ENCODE measurements around the gene FUT2. TPM values are rescaled to one million over a fixed set of nuclear protein-coding genes. Genes with fewer than 3 reads are reported as not detected.
"Not testable (repeated sequence)": the region's sequence is repeated elsewhere in the genome, so short reads cannot be mapped to it uniquely, and the experiment has no call there.

Gene FUT2
- total RNA-seq, 1 experiment from 2014 or later = not detected

DNA sequence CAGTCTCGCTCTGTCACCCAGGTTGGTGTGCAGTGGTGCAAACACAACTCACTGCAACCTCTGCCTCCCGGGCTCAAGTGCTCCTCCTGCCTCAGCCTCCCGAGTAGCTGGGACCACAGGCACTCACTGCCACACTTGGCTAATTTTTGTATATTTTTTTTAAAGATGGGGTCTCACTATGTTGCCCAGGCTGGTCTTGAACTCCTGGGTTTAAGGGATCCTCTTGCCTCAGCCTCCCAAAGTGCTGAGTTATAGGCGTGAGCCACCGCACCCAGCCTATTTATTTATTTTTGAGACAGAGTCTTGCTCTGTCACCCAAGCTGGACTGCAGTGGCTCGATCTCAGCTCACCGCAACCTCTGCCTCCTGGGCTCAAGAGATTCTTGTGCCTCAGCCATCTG is 9.1 kb upstream of the FUT2 start:
- in situ Hi-C loops (cut with HindIII; ENCODE audit: low pct_unique_long_range_greater_than_20kb, low sequenced_read_pairs); DNase-seq (ENCODE audit: low read depth): not testable (repeated sequence)

DNA sequence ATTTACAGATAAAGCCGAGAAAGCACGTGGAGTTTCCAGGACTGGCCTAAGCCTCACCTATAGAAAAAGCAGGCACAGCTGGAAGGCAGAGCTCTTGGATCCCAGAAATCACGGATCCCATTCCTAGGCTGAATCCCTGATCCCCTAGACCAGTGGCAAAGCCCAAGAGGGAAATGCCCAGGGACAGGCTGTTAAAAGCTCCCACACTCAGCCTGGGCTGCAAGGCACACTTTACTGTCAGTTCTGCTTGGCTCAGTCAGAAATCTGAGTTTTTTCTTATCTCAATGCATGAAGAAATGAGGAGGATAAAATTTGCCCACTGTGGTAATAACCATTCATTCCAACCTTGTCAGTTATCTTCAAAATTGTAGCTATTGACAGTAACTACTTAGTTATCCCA is 8.0 kb upstream of the FUT2 start:
- DNase-seq (ENCODE audit: low read depth) = no peak
- in situ Hi-C loops (cut with HindIII; ENCODE audit: low pct_unique_long_range_greater_than_20kb, low sequenced_read_pairs) = no loop called here

DNA sequence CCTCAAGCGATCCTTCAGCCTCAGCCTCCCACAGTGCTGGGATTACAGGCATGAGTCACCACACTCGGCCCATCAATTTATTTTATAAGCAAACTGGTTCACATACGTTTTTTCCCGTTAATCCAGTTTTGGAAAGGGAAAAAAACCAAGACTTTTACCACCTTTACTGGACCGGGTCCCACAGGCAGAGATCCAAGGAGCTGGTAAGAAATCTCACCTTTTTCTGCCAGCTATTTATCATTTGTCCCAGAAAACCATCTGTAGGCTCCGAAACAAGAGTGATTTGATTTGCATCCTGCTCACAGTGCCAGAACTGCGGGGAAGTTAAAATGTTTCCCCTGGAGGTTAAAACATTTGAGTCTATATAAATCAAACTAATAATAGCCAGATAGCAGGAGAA is 6.3 kb upstream of the FUT2 start:
- DNase-seq (ENCODE audit: low read depth) = no peak
- in situ Hi-C loops (cut with HindIII; ENCODE audit: low pct_unique_long_range_greater_than_20kb, low sequenced_read_pairs) = no loop called here

DNA sequence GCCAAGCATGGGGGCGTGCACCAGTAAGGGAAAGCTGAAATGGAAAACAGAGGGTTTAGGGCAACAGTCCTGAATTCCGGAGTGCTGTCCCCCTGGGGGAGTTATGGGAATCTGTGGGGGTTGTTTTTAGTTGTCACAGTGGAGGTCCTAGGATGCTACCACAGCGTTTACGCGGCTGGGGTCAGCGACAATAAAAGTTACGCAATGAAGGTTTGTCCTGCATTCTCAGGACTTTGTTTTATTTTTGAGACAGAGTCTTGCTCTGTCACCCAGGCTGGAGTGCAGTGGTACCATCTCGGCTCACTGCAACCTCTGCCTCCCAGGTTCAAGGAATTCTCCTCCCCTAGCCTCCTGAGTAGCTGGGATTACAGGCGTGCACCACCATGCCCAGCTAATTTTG is 2.1 kb upstream of the FUT2 start:
- DNase-seq (ENCODE audit: low read depth); in situ Hi-C loops (cut with HindIII; ENCODE audit: low pct_unique_long_range_greater_than_20kb, low sequenced_read_pairs): not testable (repeated sequence)

DNA sequence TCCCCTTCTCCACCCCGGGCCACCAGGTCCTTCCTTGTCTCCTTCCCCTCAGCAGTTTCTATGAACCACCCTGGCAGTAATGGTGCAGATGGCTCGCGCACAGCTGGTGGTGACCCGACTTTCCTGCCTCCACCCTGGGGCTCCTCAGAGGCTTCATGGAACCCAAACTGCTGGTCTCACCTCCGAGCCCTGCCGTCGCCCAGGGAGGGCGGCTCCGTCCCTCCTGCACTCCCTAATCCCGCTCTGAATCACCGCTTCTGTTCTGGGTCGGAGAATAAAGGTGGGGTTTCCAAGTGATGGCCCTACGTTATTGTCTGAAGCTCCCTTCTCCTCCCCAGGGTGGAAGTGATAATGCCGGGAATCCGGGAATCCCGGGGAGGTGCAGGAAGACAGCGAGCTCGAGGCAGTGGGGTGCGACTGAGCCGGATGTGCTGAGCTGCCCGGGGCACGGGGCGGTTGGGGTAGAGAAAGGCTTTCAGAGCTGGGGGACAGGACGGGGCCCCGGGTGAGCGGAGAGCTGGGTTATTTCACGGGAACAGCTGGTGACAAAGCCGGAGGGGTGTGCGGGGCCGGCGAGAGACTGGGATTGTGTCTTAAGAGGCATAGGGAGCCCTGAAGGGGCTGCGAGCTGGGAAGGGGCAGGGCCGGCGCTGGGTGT is 711 bp downstream of the FUT2 start:
- in situ Hi-C loops (cut with HindIII; ENCODE audit: low pct_unique_long_range_greater_than_20kb, low sequenced_read_pairs) = no loop called here
- DNase-seq (ENCODE audit: low read depth) = no peak

DNA sequence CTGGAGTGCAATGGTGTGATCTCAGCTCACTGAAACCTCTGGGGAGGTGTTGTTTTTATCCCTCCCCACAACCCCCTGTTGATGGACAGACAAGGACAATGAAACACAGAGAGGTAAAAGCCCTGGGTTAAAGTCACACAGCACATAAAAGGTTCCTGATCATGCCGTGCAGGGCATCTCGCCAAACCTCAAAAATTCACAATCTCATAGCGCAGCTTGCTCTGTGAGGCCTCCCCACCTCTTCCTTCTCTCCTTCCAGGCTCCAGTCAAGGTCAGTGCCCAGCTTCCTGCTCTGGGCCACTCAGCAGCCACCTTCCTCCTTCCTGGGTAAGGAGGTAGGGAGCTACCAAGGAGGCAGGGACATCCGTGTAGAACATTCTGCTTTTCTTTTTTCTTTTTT is 2.3 kb downstream of the FUT2 start:
- no peak for DNase-seq (ENCODE audit: low read depth)
- in situ Hi-C loops (cut with HindIII; ENCODE audit: low pct_unique_long_range_greater_than_20kb, low sequenced_read_pairs) = no loop called here

DNA sequence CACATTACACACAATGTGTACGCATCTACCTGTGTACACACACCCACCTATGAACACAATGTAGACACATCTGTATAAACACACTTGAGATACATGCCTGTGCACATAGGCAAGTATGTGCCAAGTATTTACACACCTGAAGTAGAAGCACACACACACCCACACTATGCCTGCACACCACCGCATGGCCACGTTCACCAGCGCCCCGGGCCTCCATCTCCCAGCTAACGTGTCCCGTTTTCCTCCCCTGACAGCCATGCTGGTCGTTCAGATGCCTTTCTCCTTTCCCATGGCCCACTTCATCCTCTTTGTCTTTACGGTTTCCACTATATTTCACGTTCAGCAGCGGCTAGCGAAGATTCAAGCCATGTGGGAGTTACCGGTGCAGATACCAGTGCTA is 6.9 kb downstream of the FUT2 start:
- DNase-seq (ENCODE audit: low read depth) = no peak

DNA sequence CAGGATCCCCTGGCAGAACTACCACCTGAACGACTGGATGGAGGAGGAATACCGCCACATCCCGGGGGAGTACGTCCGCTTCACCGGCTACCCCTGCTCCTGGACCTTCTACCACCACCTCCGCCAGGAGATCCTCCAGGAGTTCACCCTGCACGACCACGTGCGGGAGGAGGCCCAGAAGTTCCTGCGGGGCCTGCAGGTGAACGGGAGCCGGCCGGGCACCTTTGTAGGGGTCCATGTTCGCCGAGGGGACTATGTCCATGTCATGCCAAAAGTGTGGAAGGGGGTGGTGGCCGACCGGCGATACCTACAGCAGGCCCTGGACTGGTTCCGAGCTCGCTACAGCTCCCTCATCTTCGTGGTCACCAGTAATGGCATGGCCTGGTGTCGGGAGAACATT is 7.5 kb downstream of the FUT2 start:
- no peak for DNase-seq (ENCODE audit: low read depth)
- in situ Hi-C loops (cut with HindIII; ENCODE audit: low pct_unique_long_range_greater_than_20kb, low sequenced_read_pairs) = no loop called here

More for the DNA sequence above, 6.9 kb downstream of the FUT2 start:
- in situ Hi-C loops (cut with HindIII; ENCODE audit: low pct_unique_long_range_greater_than_20kb, low sequenced_read_pairs) = no loop called here

DNA sequence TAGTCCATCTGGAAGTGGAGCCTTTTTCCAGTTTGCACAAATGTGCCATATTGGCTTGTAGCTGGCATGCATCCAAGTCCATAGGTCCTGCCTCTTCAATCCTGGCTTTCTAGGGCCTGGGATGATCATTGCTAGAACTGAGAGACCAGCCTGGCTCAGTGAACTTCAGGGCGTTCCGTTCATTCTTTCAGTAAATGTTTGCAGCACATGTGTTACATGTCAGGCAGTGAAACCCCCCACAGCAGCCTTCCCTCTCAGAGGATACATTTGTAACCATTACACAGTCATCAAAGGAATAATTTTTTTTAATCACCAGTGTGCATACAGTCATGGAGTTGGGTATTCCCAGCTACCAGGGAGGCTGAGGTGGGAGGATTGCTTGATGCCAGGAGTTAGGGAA is 9.7 kb downstream of the FUT2 start:
- DNase-seq (ENCODE audit: low read depth) = no peak
- in situ Hi-C loops (cut with HindIII; ENCODE audit: low pct_unique_long_range_greater_than_20kb, low sequenced_read_pairs) = no loop called here

DNA sequence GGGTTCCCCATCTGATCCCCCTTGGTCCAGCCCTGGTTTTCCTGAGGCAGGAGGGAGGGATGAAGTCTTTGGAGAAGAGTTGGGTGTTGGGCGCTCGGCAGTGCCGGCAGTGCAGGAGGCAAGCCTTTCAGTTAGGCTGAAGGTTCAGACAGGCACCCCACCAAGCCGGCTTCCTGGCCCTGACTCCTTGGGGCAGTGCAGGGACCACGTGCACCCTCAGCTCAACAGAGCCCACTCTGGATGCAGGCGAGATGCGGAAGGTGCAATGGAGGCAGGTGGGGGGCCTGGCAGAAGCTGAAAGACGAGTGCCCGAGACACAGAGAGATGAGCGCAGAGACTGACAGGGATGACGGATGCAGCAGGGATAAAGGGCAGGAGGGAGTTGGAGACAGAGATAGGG is 12.7 kb downstream of the FUT2 start:
- no peak for DNase-seq (ENCODE audit: low read depth)
- in situ Hi-C loops (cut with HindIII; ENCODE audit: low pct_unique_long_range_greater_than_20kb, low sequenced_read_pairs) = no loop called here

DNA sequence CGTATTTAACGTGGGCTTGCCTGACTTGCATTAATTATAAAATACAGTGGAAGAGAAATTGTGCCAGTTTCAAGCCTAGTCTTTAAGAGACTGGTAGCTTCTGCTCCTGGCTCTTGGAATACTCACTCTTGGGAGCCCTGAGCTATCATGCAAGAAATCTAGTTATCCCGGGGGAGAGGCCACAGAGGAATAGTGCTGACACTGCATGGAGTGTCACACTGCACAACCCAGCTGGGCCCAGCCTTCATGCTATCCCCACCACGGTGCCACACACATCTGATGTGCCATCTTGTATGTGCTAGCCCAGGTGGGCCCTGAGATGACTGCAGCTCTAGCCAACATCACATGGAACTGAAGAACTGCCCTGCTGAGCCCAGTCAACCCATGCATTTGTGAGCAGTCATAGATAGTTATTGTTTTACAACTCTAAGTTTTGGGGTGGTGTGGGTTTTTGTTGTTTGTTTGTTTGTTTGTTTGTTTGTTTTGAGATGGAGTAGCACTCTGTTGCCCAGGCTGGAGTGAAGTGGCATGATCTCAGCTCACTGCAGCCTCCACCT is 15.4 kb downstream of the FUT2 start:
- DNase-seq (ENCODE audit: low read depth) = no peak
- in situ Hi-C loops (cut with HindIII; ENCODE audit: low pct_unique_long_range_greater_than_20kb, low sequenced_read_pairs) = no loop called here

DNA sequence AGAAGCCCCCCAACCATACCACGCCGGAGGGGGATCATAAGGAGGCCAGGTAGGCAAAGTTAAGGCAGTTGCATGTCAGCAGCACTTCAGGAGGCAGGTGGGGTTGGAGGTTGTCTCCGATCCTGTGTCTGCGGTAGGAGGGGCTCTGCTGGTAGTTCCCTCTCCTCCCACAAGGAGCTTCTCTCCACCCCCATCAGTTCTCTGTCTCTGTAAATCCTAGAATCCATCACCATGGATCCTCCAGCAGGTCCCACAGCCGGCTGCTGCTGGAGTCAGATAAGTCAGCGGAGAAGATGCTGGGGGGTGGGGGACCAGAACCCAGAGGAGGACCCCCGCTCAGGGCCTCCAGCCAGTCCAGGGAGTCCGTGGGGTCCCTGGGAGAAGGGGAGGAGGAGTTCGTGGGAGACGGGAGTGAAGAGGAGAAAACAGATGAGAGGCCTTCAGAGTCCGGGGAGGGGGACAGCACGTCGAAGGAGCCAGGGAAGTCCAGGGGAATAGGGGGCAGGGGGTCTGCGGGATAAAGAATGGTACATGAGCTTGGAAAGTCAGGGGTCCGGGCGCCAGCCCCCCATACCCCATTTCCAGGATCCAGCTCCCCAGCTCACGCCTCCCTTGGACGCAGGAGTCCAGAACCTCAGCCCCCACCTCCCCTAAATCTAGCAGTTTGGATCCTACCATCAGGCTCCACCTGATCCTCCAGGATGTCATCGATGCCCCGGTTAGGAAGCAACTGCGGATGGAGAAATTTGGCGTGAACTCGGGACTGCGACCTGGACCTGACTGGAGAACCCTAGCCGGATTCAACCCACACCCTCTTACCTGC is 17.5 kb downstream of the FUT2 start:
- peak; percentile 42 for DNase-seq (ENCODE audit: low read depth)
- in situ Hi-C loops (cut with HindIII; ENCODE audit: low pct_unique_long_range_greater_than_20kb, low sequenced_read_pairs) = no loop called here

DNA sequence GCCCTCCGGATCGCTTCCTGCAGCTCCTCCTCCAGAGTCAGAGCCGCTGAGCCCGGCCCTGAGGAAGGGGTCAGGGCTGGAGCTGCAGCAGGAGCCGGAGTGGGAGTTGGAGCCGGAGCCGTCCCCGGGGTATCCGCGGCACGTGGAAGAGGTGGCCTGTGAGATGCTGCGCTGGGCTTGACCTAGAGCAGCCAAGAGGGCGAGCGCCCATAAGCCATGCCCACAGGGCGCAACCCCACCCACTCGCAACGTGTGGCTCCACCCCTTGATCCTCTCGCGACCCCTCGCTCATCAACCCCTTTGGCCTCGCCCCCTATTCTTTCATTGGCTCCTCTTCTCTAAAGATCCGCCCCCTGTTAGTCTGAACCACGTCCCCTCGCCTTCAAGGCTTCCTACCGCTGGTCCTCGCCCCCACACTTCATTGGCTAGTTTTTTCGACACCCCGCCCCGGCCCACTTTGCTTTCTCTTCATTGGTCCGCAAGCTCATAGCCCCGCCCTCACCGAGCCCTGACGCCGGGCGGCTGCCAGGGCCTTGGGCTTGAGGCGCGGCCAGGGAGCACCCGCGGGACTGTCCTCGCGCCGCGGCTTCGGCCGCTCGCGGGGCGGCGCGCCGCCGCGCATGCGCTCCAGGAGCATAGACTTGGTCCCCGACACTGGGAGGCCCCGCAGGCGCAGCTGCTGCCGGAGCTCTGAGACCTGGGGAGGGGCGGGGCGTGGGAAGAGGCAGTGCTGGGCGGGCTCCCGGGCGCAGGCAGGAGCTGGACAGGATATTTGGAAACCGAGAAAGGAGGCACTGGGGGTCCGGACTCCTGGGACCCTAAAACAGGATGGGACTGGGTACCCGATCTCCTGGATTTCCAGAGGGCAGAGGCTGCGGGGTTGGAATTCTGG is 18.3 kb downstream of the FUT2 start:
- DNase-seq (ENCODE audit: low read depth) = peak; percentile 100
- in situ Hi-C loops (cut with HindIII; ENCODE audit: low pct_unique_long_range_greater_than_20kb, low sequenced_read_pairs) = no loop called here

DNA sequence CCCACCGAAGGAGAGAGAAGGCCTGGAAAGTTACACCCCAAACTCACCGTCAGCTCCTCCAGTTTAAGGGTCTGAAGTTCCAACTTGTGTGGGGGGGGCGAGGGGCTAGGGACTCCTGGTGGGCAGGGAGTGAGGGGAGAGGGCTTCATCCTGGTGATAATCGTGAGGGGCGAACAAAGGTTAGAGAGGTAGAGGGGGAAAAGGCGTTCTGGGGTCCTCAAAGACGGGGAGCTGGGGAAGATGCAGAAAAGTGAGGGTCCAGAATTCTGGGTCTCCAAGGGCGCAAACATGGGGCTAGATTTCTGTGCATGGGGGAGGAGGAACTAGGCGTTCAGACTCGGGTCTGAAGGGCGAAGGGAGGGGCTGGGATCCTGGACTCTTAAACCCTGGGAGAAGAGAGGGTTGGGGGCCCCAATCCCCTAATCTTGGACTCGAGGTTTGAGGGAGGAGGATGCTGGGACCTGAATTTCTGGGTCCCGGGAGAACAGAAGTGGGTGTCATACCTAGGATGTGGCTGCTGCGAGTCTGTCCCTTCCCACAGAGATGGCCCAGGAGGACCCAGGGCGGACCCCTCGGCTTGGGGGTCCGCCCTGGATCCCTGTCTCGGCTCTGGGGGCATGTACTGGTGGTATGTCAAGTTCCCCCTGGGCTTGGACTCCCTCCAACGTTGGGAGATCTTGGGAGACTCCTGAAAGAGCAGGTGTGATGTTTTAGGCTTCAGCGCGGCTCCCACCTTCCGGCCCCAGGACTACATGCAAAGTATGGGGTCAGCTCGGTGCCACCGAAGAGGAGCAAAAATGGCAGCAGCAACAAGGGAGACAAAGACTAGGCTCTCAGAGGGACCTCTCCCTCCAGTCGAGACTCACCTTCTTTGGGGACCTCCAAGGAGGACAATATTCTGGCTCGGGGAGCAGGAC is 19.2 kb downstream of the FUT2 start:
- DNase-seq (ENCODE audit: low read depth) = no peak
- in situ Hi-C loops (cut with HindIII; ENCODE audit: low pct_unique_long_range_greater_than_20kb, low sequenced_read_pairs) = no loop called here

DNA sequence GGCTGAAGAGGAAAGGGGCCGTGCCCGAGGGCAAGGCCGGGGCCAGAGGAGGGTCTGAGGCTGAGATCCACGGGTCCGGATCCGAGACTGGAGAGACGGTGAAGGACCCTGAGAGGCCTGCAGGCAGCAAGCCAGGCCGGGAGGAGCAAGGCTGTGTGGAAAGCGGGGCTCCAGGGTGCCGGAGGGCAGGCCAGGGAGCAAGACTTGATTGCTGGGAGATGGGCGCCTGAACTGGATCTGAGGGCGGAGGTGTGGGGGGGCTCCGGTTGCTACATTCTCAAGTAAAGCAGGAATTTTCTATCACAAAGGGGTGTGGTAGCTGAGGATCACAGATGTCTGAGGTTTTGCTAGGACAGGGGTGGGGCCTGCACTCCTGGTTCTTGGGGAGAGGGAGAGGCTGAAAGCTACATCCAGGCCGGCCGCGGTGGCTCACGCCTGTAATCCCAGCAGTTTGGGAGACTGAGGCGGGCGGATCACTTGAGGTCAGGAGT is 20.0 kb downstream of the FUT2 start:
- DNase-seq (ENCODE audit: low read depth) = no peak
- in situ Hi-C loops (cut with HindIII; ENCODE audit: low pct_unique_long_range_greater_than_20kb, low sequenced_read_pairs) = no loop called here

DNA sequence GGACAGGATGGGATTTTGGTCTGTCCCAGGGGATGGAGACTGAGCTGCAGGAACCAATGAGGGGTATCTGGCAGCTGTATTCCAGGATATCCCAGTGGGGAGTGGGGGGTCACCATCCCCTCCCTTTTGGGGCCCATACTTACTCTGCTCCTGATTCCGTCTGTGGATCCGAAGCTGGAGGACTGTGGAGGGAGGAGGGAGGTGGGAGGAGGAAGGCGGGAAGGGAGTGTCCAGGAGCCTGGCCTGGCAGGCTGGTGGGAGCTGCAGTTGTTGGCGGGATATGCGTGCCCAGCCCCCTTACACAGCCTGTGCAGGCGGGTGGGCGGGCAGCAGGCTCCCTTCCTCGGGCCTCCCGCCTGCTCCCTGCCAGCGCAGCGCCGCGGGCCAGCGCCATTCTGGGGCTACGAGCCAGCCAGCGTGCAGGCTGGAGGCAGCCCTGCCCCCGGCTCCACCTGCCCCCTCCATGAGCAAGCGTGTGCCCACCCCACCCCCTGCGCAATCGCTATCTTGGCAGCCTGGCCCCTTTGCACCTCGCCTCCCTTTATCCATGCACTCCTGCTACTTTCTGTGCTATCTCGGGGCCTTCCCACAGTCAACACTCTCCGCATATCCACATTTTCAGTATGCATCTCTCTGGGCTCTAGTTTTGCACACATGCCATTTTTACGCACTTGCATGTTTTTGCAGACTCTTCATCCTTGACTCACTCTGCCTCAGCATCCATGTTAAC is 21.0 kb downstream of the FUT2 start:
- peak; percentile 42 for DNase-seq (ENCODE audit: low read depth)
- in situ Hi-C loops (cut with HindIII; ENCODE audit: low pct_unique_long_range_greater_than_20kb, low sequenced_read_pairs) = no loop called here

DNA sequence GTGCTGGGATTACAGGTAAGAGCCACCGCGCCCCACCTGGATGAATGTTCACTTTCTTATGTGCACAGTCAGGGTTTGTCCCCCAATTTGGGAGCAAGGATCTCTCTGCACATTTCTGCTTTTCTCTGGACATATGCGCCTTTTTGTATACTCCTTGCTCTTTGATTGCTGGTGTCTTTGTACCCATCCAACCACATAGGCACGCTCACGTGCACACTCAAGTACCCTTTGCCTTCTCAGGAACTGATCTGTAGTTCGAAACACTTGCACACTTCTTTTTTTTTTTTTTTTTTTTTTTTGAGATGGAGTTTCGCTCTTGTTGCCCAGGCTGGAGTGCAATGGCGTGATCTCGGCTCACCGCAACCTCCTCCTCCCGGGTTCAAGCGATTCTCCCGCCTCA is 22.3 kb downstream of the FUT2 start:
- DNase-seq (ENCODE audit: low read depth); in situ Hi-C loops (cut with HindIII; ENCODE audit: low pct_unique_long_range_greater_than_20kb, low sequenced_read_pairs): not testable (repeated sequence)
